ENCODE data around the gene OR4D2.
"Not testable (repeated sequence)": the region's sequence is repeated elsewhere in the genome, so short reads cannot be mapped to it uniquely, and the experiment has no call there.

DNA sequence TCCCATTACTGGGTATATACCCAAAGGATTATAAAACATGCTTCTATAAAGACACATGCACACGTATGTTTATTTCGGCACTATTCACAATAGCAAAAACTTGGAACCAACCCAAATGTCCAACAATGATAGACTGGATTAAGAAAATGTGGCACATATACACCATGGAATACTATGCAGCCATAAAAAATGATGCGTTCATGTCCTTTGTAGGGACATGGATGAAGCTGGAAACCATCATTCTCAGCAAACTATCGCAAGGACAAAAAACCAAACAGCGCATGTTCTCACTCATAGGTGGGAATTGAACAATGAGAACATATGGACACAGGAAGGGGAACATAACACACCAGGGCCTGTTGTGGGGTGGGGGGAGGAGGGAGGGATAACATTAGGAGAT lies 34.1 kb upstream of the OR4D2 start:
- TF ChIP-seq, protein P1, sequence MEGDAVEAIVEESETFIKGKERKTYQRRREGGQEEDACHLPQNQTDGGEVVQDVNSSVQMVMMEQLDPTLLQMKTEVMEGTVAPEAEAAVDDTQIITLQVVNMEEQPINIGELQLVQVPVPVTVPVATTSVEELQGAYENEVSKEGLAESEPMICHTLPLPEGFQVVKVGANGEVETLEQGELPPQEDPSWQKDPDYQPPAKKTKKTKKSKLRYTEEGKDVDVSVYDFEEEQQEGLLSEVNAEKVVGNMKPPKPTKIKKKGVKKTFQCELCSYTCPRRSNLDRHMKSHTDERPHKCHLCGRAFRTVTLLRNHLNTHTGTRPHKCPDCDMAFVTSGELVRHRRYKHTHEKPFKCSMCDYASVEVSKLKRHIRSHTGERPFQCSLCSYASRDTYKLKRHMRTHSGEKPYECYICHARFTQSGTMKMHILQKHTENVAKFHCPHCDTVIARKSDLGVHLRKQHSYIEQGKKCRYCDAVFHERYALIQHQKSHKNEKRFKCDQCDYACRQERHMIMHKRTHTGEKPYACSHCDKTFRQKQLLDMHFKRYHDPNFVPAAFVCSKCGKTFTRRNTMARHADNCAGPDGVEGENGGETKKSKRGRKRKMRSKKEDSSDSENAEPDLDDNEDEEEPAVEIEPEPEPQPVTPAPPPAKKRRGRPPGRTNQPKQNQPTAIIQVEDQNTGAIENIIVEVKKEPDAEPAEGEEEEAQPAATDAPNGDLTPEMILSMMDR (IDR thresholded peaks at IDR 0.05) = not testable (repeated sequence)
- not testable (repeated sequence) for TF ChIP-seq POLR2A (IDR thresholded peaks at IDR 0.05)
